Measurements from ENCODE around the gene ADCK2.

DNA sequence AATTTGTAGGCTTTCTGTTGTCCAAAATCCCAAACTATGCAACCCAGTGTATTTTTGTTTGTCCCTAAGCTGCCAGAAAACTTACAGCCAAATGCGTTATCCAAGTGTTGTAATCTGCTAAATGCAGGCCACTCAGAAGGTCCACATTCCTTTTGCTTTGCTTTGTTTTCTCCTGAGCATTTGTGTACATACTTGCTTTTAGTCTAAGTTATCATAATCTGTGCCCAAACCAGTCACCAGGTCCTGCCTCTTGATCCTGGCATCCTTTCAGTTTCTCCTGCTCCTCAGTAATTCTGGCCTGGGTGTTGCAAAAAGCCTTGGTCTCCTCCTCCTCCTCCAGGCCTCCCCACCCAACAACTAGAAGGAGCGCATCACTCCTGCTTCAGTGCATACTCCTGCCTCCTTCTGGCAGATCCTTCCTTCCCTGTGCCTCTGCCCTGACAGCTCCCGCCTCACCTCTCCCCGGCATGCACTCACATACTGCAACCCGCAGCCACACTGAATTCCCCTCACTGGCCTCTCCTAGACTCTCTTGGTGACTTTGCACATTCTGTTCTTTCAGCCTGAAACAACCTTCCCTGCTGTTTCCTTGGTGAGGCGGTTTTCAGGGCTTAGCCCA lies 34.5 kb upstream of the ADCK2 start:
- no peak for TF ChIP-seq POLR2A (IDR thresholded peaks at IDR 0.05)
- TF ChIP-seq, protein P1, sequence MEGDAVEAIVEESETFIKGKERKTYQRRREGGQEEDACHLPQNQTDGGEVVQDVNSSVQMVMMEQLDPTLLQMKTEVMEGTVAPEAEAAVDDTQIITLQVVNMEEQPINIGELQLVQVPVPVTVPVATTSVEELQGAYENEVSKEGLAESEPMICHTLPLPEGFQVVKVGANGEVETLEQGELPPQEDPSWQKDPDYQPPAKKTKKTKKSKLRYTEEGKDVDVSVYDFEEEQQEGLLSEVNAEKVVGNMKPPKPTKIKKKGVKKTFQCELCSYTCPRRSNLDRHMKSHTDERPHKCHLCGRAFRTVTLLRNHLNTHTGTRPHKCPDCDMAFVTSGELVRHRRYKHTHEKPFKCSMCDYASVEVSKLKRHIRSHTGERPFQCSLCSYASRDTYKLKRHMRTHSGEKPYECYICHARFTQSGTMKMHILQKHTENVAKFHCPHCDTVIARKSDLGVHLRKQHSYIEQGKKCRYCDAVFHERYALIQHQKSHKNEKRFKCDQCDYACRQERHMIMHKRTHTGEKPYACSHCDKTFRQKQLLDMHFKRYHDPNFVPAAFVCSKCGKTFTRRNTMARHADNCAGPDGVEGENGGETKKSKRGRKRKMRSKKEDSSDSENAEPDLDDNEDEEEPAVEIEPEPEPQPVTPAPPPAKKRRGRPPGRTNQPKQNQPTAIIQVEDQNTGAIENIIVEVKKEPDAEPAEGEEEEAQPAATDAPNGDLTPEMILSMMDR (IDR thresholded peaks at IDR 0.05), result no peak

All from esophagus squamous epithelium (tissue), 4 donors.